ENCODE measurements around the gene GBP1.

GRCh38 chr1:89102021-89102420, 37.0 kb upstream of the GBP1 start:
- TF ChIP-seq CTCF (conservative IDR thresholded peaks at IDR 0.05) (no peak), ZFX (IDR thresholded peaks at IDR 0.05) (no peak)

All from C4-2B (cell line).